Ecto neural progenitor cell (in vitro differentiated cells): ENCODE data around the gene BANP.
"Not testable (repeated sequence)": the region's sequence is repeated elsewhere in the genome, so short reads cannot be mapped to it uniquely, and the experiment has no call there.

Source experiments
- DNase-seq: peaks from one replicate; pipeline ENCODE4 v3.0.0-alpha.2; 2018; ENCODE audit warnings: low spot score

BANP gene

DNA sequence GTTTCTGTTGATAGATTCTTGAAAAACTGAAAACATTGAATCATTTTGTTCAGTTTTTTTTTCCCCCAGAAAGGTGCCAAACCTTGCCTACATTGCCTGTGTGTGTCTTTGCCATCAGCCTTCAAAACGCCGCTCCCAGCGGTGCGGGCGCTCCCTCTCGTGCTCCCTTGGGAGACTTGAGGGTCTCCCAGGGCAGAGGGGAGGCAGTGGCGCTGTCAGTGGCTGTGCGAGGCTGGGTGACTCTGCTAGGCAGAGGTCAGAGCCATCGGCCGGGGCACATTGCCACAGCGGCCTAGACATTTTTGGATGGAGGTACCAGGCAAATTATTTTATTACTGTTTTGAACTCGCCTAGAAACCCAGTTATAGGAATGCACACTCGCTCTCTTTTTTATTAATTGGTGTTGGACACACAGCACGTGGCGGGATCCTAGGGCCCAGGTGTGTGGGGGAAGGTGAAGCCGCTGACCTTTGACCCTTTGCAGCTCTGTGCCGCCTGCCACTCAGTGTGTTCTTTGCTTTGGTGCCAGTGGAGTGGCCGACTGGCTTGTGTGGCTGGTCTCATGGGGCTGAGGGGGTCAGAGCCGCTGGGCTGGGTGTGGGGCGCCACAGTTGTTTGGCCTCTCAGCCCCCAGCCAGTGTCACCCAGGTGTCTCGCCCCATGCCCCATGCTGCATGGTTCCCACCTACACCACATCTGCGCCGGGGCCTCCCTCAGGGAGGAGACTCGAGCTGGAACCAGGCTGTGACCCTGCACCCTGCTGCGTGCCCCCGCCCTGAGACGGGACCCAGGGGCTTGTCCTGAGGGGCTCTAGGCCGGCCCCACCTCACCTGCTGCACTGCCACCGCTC, 115.7 kb downstream of the BANP start:
- no peak for DNase-seq

DNA sequence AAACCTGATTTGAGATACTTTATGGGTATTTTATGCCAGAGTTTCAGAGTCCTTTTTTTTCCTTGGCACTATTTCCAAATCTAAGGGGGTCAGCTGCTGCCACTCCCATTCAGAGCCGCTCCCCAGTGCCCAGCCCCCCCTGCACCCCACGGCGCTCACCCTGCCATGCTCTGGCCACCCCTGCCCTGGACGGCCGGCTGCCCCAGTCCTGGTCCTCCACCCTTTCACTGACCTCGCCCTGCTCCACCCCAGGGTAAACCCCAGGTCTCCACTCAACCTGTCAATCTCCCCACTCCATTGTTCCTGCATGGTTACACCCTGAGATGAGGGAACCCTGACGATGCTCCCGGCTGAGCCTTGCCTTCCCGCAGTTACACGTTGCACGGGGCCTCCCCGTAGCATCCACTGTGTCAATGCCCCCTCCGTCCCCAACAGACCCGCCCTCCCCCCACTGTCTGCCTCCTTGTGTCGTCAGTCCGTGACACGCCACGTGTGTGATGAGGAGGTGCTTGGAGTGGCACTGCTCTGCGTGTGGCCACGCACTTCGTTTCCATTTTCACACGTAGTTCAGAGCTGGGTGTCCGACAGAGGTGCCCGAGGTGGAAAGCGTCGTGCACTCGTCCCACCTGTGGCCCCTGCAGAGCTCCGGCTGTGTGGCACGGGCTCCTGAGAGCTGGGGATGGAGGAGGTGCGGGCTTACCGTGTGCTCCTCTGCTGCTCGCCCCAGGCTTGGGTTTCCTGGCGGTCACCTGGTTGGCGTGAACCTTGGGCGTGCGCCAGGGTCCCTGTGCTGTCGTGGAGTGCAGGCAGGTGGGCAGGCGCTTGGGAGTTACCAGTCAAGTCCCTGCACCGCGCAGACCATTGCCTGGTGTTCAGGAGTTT, 116.5 kb downstream of the BANP start:
- no peak for DNase-seq

DNA sequence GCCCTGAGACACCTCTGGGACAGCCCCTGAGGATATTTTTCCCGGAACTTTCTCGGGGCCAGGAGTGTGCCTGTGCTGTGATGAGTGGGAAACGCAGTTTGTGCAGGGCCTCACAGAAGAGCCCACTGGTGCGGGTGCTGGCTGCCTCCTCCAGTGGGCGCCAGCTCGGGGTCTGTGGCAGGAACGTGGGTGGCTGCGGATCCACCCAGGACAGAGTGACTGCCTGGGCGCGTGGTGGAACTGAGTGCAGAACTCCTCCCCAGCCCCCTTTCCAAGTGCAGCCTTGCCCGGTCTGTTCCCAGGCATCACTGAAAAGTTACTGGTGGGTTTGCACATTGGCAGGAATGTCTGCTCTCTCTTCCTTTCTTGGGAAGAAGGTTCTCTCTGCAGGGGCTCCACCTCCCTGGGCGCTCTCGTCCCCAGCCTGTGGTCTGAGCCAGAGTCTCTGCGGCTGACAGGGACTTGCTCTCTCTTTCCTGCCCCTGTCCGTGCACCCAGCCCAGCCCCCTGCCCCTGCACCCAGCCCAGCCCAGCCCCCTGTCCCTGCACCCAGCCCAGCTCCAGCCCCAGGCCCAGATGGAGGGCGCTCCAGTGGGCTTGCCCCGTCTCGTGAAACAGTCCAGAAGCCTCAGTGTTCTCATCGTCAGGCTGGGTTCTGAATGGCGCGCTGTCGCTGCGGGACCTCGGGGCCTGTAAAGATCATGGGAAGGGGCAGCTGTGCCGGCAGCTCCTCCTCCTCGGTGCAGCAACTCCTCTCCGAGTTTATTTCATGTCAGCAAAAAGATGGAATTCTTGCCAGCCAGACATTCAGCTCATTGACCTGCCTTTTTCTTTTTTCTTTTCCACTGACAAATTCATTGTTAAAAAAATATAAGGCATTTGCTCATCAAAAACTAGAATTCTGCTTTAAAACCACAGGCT, 117.5 kb downstream of the BANP start:
- no peak for DNase-seq

DNA sequence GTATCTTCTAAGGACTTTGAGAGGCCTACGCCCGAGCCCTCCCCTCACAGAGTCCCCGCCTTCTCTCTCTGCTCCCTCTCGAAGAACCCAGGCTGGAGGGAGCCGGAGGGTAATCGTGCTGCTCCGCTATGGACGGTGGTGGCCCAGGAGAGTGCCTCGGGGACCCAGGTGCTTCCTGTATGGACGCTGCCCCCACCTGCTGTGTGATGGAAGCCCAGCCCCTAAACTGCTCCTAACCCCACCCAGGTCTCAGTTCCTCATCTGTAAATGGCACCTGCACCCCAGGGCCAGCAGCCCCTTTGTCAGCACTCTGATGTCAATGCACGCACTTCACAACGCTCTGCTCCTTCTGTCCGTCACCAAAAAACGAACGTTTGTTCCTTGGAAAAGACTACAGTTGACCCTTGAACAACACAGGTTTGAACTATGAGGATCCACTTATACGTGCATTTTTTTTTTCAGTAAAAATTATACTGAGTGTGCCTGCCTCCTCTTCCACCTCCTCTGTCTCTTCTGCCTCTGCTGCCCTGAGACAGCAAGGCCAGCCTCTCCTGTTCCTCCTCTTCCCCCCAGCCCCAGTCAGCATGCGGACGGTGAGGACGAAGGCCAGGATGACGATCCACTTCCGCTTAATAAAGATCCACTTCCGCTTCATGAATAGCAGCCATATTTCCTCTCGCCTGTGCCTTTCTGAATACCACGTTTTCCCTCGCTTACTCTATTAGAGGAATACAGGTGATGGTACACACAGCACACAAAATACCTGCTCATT, 118.3 kb downstream of the BANP start:
- no peak for DNase-seq

DNA sequence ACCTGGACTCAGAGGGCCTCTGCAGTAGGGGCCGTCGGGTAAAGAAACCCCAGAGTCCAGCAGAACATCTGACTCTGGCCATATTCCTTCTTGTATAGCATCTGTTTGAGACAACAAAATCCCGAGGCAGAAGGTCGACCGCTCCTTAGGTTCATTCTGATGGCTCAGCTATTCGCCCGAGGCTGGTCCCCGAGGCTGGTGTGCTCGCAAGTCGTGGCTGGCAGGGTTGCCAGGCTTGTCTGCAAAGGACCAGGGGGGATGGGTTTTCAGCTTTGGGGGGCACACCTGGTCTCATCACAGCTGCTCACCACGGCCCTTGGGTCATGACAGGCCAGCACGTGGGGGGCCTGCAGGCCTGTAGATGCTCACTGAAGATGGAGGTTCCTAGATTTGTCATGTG, 119.1 kb downstream of the BANP start:
- no peak for DNase-seq

DNA sequence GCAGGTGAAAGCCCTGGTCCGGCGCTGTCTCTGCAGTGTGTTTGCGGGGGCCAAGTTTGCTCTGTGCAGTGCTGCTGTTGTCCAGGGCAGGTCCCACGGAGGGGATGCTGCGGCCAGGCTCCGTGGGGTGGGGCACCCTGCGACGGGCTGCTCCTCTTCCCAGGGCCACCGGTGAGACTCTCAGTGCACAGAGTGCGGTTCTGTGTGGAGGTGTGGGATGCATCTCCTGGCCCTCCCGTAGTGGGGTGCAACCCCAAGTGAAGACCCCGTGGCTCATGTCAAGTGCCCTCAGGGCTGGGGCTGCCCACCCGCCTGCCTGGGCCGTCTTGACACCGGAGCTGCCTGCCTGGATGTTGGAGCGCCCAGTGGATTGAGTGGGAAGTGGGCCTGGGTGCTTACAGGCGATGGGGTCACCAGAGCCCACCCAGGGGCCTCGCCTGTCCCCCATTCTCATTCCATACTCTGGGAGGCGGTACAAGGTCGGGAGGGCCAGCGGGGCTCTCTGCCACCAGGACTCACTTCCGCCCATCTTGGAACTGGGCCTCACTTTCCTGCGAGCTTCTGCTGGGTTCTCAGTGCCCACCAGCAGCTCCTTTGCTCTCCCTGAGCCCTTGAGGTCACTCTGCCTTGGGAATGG, 119.9 kb downstream of the BANP start:
- DNase-seq = no peak

DNA sequence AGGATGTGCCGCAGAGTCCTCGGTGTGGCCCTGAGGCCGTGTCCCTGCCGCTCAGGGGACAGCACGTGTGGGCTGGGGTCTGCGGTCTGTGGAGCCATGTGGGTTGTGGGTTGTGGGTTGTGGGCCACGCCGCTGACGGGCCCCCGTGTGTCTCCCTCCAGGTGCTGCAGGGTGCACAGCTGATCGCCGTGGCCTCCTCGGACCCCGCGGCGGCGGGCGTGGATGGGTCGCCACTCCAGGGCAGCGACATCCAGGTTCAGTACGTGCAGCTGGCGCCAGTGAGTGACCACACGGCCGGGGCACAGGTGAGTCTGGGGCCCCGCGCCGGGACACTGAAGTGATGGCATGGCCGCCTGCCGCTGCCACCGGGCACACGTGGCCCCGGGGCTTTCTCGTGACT, 120.7 kb downstream of the BANP start:
- DNase-seq = no peak

DNA sequence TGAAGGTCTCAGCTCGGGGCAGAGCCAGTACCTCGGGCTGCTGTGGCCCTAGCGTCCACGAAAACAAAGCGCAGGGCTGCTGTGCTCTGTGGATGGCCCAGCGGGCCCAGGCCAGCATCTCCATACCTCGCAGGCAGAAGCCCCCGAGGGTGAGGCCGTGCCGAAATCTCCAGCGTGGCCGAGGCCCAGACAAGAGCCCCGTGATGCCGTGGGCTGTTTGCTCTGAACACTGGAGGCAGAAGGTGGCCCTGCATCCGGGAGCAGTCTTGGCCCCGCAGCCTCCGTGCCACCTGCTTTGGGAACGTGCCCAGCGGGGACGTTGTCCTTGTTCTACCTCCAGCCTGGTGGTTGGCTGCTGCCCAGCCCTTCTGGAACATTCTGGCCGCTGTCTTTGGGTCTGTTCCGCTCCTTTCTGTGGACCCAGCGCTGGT, 121.4 kb downstream of the BANP start:
- no peak for DNase-seq

DNA sequence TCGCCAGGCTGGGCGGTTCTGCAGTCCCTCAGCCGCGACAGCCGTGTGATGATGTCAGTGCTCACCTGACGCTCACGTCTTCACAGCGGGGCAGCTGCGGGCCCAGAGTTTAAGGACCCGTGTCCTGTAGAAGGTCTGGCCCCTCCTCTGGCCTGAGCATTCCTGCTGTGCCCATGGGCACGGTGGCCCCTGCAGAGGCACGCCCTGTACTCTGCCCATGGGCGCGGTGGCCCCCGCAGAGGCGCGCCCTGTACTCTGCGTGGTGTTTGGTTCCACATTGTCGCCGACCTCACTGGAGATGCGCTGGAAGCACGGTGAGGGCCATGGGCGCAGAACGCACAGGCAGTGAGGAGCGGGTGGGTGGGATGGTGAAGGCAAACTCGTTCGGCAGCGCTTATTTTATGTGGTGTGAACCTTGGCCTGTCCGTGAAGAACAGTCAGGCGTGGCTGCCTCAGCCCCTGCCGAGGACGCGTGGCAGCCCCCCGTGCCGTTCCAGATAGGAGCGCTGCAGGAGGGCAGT, 122.0 kb downstream of the BANP start:
- no peak for DNase-seq

DNA sequence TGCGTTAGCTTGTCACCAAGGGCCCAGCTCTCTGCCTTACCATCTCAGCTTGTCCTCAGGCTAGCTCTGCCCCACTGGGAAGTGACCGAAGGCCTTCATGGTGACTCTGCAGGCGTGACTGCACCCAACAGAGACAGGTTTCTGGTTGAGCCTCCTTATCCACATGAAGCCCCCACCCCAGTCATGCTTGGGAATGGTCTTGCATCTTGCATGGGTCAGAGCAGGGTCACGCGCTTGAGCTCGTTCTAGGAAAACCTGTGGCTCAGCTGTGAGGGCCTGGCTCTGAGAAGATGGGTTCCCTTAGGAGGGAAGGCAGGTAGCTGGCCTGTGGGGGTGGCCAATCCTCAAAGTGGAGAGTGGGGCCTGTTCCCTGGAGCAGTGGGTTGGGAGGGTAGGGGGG, 122.8 kb downstream of the BANP start:
- no peak for DNase-seq

DNA sequence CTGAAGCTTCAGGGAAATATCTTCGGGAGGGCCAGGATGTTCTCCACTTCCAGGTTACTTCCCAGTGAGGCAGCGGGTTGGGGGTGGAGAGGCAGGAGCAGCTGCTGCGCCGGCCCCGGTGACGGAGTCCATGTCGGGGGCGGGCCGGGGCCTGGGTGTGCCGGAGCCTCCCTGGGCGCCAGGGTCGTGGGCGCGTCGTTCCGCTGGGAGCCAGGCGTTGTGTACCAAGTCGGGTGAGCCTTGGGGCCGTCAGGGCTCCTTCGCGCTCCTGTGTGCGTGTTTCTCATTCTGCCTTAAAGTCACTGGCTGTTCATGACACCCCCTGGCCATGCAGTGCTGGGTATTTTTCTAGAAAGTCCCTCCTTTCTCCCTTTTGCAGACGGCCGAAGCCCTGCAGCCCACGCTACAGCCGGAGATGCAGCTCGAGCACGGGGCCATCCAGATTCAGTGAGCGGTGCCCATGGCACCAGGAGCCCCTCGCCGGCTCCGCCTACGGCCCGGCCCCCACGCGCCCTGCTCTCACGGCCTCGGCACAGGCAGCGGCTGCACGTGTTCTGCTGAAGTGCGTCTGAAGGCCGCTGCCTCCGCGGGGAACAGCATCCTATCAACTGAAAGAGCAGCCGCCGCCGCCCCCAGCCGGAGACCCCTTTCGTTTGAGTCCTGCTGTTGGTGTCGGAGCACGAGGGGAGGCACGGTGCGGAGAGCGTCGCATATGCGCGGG, 125.1 kb downstream of the BANP start:
- no peak for DNase-seq

DNA sequence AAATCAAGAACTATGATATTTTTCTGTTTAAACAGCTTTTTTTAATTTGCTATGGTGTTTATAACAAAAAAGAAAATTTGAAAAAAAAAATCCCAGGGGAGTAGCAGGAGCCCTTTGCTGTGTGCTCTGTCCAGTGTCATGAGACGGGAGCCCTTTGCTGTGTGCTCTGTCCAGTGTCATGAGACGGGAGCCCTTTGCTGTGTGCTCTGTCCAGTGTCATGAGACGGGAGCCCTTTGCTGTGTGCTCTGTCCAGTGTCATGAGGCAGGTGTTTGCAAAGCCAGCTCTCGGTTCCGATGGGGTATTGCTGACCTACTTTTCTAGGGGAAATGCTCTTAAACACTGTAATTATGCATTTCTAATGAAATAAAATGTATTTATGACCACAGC, 125.7 kb downstream of the BANP start:
- not testable (repeated sequence) for DNase-seq

DNA sequence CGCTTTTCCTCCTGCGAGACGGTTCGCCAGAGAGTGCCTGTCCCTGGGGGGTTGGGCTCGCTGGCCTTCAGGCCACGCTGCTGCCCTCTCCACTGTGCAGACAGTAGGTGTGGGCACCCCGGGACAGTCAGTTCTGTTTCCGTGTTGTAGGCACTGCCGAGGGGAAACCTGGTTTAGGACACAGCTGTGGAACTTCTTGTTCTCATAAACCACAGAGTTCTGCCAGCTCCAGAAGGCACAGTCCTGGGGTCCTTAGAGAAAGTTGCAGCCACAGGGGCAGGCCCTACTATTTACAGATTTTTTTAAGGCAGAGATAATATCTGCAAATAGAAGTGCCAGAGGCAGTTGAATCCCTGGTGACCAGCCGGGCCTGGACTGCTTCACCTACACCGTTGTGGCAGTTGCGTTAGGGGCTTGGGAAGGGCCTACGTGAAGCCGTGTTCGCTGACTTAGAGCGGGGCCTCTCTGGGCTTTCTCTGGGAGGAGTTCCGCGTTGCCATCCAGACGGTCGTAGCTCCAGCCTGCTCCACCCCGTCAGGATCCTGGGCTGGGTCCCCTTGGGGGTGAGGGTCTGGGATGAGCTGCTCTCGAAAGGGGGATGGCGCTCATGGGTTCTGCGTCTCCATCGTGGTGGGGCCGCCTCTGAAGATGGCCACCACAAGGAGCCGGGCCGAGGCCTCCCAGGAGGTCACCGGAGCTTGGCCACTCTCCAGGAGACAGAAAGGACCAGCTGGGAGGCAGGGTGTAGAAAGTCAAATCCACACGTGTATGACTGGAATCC, 126.3 kb downstream of the BANP start:
- DNase-seq = no peak

DNA sequence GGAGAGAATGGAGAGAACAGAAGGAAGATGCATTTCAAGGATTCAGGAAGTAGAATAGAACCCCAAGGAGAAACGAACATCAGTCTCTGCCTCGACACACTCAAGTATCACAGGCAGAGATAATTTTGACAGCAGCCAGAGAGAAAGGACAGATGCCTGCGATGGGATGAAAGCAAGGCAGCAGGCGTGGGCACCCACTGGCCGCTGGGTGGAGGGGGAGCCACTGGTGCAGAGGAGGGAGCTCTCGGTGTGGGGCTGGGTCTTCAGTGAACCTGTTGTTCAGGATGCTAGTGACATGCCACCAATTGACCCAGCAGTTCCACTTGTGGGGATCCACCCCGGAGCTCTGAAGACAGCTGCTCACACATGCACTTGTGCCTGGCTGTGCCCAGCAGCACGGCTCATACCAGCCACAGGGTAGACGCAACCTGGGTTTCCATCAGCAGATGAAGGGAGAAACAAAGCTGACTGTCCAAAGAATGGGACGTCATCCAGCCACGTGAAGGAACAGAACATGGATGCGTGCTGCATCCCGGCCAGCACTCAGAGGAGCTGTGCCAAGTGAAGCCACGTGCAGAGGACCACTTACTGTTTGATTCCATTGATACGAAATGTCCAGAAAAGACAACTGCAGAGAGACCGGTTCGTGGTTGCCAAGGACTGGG, 127.0 kb downstream of the BANP start:
- DNase-seq = no peak

DNA sequence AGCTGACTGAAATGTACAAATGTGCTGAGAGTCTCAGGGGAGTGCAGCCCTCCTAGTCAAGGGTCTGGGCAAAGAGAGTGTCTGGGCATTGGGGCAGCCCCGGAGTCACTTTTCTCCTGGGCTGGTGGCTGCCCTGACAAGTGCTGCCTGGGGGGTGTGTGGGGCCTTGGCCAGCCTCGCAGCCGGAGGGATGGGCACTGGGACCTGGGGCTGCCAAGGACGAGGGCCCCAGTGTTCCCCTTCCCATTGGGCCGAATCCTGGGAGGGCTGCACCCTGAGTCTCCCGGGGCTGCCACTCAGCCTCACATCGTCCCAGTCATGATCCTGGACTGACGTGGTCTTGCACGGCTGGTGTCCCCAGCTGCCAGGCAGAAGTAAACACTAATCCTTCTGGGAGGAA, 132.3 kb downstream of the BANP start:
- no peak for DNase-seq

DNA sequence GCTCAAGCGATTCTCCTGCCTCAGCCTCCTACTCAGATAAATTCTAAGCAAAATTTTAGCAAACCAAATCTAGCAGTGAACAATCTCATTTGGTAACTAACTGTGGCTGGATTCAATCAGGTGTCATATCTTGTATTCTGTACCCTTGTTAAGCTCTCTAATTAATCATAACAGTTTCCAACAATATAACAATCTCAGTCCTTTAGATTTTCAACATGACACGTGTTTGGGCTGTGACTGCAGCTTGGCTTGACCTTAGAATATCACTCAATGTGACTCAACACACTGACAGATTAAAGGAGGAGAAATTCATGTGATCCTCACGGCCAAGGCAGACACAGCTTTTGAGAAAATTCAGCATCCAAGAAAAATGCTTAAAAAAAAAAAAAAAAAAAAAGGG, 133.6 kb downstream of the BANP start:
- DNase-seq = no peak

DNA sequence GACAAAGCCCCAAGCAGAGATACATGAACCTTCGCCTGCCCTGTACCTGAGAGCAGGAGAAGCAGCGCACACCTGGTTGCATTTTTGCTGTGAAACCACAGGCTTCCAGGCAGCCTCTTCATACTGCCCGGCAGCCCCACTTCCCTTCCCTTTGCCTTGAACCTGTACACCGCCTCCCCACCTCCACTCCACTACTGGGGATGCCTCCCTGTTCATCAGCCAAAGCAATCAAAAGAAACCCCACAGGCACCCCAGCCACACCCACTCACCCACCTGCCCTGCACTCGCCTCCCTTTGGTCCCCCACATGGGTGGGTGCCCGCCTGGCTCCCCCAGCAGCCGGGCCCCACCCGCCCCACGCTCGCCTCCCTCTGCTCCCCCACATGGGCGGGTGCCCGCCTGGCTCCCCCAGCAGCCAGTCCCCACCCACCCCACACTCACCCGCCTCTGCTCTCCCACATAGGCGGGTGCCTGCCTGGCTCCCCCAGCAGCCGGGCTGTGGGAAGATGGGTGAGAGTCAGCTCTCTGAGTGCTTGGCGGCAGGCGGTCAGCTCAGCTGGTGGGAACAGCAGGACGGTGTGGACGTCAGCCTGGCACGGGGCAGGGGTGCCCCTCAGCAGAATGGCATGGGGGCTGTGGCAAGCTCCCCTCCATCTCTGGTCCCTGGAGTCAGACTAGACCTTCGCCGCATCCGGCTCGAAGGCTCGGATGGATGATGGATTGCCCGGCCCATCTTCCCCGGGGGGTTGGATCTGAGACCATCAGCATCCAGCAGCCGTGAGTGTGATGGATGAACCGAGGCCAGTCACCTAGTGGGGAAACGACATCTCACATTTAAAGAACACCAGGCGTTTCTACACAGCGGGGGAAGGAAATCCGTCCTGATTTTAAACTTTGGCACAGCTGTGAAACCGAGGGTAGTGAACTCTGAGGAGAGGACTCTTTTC, 135.6 kb downstream of the BANP start:
- no peak for DNase-seq

DNA sequence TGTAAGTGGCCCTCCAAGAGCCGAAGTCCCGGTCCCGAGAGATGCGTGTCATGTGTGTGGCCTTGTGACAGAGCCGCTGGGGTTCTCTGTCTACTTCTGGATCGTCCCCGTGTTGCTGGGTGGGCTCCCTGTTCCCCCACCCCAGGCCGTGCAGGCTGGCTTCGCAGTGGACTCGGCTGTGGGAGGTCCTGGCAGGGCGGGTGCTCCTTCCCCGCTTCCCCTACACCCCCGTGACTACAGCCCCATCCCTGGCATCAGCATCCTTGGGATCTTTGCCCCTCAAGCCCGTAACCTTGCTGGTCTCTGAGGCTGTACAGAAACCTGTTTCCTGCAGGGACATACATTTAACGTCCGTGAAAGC, 136.3 kb downstream of the BANP start:
- DNase-seq = no peak
